GM03348 (cell line): ENCODE measurements around the gene KDELR3.

ENCODE experiments used
- DNase-seq: peaks from one replicate; pipeline ENCODE4 v3.0.0; 2012; ENCODE audit warnings: low spot score

KDELR3 gene

GRCh38 chr22:38484244-38484643 is 16.3 kb downstream of the KDELR3 start:
- no peak for DNase-seq

- no peak for DNase-seq
These were observed 17.9 kb downstream of the KDELR3 start for GRCh38 chr22:38485783-38486182.

GRCh38 chr22:38487946-38488345 is 20.1 kb downstream of the KDELR3 start:
- DNase-seq = no peak

GRCh38 chr22:38489142-38489541 is 21.2 kb downstream of the KDELR3 start:
- no peak for DNase-seq

- DNase-seq = no peak
These were observed 21.8 kb downstream of the KDELR3 start for GRCh38 chr22:38489561-38490145.

GRCh38 chr22:38490475-38490874 is 22.6 kb downstream of the KDELR3 start:
- no peak for DNase-seq

- no peak for DNase-seq
These were observed 23.0 kb downstream of the KDELR3 start for GRCh38 chr22:38490915-38491314.

GRCh38 chr22:38491707-38492348 is 23.9 kb downstream of the KDELR3 start:
- no peak for DNase-seq

- DNase-seq = peak; percentile 31
These were observed 26.6 kb downstream of the KDELR3 start for GRCh38 chr22:38494498-38494897.

GRCh38 chr22:38494939-38495338 is 27.0 kb downstream of the KDELR3 start:
- DNase-seq = no peak

GRCh38 chr22:38497869-38498268 is 30.0 kb downstream of the KDELR3 start:
- DNase-seq = no peak

- no peak for DNase-seq
These were observed 34.1 kb downstream of the KDELR3 start for GRCh38 chr22:38501797-38502672.

- no peak for DNase-seq
These were observed 35.1 kb downstream of the KDELR3 start for GRCh38 chr22:38503021-38503420.

GRCh38 chr22:38504731-38505540 is 37.0 kb downstream of the KDELR3 start:
- peak; percentile 36 for DNase-seq

GRCh38 chr22:38505541-38506117 is 37.7 kb downstream of the KDELR3 start:
- DNase-seq = peak; percentile 92

GRCh38 chr22:38506118-38506962 is 38.4 kb downstream of the KDELR3 start, which contains the start of gene DDX17:
Gene DDX17 (minus strand): TSS chr22:38506311.
- DNase-seq = peak; percentile 94

- DNase-seq = no peak
These were observed 42.6 kb downstream of the KDELR3 start for GRCh38 chr22:38510416-38510970.

GRCh38 chr22:38513063-38513462 is 45.2 kb downstream of the KDELR3 start:
- no peak for DNase-seq

GRCh38 chr22:38518620-38519019 is 50.7 kb downstream of the KDELR3 start:
- DNase-seq = no peak

- no peak for DNase-seq
These were observed 51.8 kb downstream of the KDELR3 start for GRCh38 chr22:38519453-38520250.
